Right atrium auricular region (tissue), 2 donors: Measurements from ENCODE around the gene OR4K15. TPM values are rescaled to one million over a fixed set of nuclear protein-coding genes. Genes with fewer than 3 reads are reported as not detected.
"Not testable (repeated sequence)": the region's sequence is repeated elsewhere in the genome, so short reads cannot be mapped to it uniquely, and the experiment has no call there.

ENCODE experiments used
- DNase-seq: peaks from one replicate; pipeline ENCODE4 v3.0.0-alpha.2; 2019; ENCODE audit warnings: low spot score
- H3K27ac ChIP-seq, 2 donors: fragments of 200-600 bp; sonication (generic); 1 replicate in 1 of 2; 2 replicates in 1 of 2; pipeline ENCODE4 v1.5.1; 2016 to 2019
- H3K27me3 ChIP-seq, 2 donors: fragments of 200-600 bp; sonication (generic); one replicate each; pipeline versions ENCODE4 v1.5.1 to v1.6.0; 2017 to 2019
- H3K36me3 ChIP-seq: fragments of 200-600 bp; sonication (generic); one replicate; pipeline ENCODE4 v1.5.1; 2016
- H3K4me1 ChIP-seq, 2 donors: fragments of 200-600 bp; sonication (generic); one replicate each; pipeline versions ENCODE4 v1.5.1 to v1.6.0; 2017 to 2019
- H3K4me3 ChIP-seq, 2 donors: fragments of 200-600 bp; sonication (generic); 1 replicate in 1 of 2; 2 replicates in 1 of 2; pipeline ENCODE4 v1.5.1; 2017 to 2019; ENCODE audit warnings: mild to moderate bottlenecking in 1 of 2, moderate library complexity in 1 of 2
- H3K9me3 ChIP-seq, 2 donors: fragments of 200-600 bp; sonication (generic); one replicate each; pipeline ENCODE4 v1.5.1; 2019
- CTCF ChIP-seq, 2 donors: fragments of 200-600 bp; sonication (generic); IDR thresholded peaks; one replicate each; pipeline ENCODE4 v1.5.1; 2019; ENCODE audit warnings: antibody characterized with exemption in 2 of 2
- total RNA-seq, 2 donors: library from RNA; depleted of rRNA; stranded (reverse); fragments of >200 nt; gene quantifications; one replicate each; pipeline ENCODE4 v1.1.0, GENCODE V29; 2016

Gene OR4K15
- total RNA-seq, result not detected

GRCh38 chr14:19975291-19975690 lies at the start of gene OR4K15:
Gene OR4K15, plus strand, starts transcription at chr14:19975591. Its CDS starts 0 bp downstream, at chr14:19975591.
- H3K27ac ChIP-seq, result no peak within 1 kb of the TSS
- H3K27me3 ChIP-seq, result no peaks in the 10 kb centered on the region
- H3K36me3 ChIP-seq, result no peaks in the 10 kb centered on the region
- H3K4me1 ChIP-seq, result no peaks in the 10 kb centered on the region
- DNase-seq, result no peak
- TF ChIP-seq CTCF (IDR thresholded peaks at IDR 0.05), result no peak
- no peak within 1 kb of the TSS for H3K4me3 ChIP-seq
- no peaks in the 10 kb centered on the region for H3K9me3 ChIP-seq

- Histone ChIP-seq H3K4me1 (no peaks in the 10 kb centered on the region), H3K27me3 (no peaks in the 10 kb centered on the region), H3K9me3 (no peaks in the 10 kb centered on the region), H3K27ac (no peak within 1 kb of the TSS), H3K4me3 (no peak within 1 kb of the TSS), H3K36me3 (no peaks in the 10 kb centered on the region)
- no peak for DNase-seq
- no peak for TF ChIP-seq CTCF (IDR thresholded peaks at IDR 0.05)
Measured at GRCh38 chr14:19930617-19931016, 44.8 kb upstream of the OR4K15 start, which contains the start of gene OR4K1. Gene OR4K1, plus strand, starts transcription at chr14:19930917. Its CDS starts 4,750 bp downstream, at chr14:19935667.

- H3K36me3 ChIP-seq, result no peaks in the 10 kb centered on the region
- DNase-seq, result no peak
- TF ChIP-seq CTCF (IDR thresholded peaks at IDR 0.05), result no peak
- H3K4me3 ChIP-seq, result no peak overlapping the region
- no peaks in the 10 kb centered on the region for H3K9me3 ChIP-seq
- no peaks in the 10 kb centered on the region for H3K4me1 ChIP-seq
- no peak overlapping the region for H3K27ac ChIP-seq
- no peaks in the 10 kb centered on the region for H3K27me3 ChIP-seq
Measured at GRCh38 chr14:19941668-19942067, 33.7 kb upstream of the OR4K15 start.

- DNase-seq, result no peak
- no peak overlapping the region for H3K27ac ChIP-seq
- no peaks in the 10 kb centered on the region for H3K9me3 ChIP-seq
- H3K4me3 ChIP-seq, result no peak overlapping the region
- no peaks in the 10 kb centered on the region for H3K36me3 ChIP-seq
- no peaks in the 10 kb centered on the region for H3K27me3 ChIP-seq
- H3K4me1 ChIP-seq, result no peaks in the 10 kb centered on the region
- TF ChIP-seq CTCF (IDR thresholded peaks at IDR 0.05), result no peak
Measured at GRCh38 chr14:19947413-19948090, 27.8 kb upstream of the OR4K15 start.

- H3K4me3 ChIP-seq, result no peak overlapping the region
- H3K9me3 ChIP-seq, result no peaks in the 10 kb centered on the region
- H3K27me3 ChIP-seq, result no peaks in the 10 kb centered on the region
- no peak for DNase-seq
- H3K36me3 ChIP-seq, result no peaks in the 10 kb centered on the region
- no peaks in the 10 kb centered on the region for H3K4me1 ChIP-seq
- H3K27ac ChIP-seq, result no peak overlapping the region
- no peak for TF ChIP-seq CTCF (IDR thresholded peaks at IDR 0.05)
Measured at GRCh38 chr14:19949218-19949617, 26.2 kb upstream of the OR4K15 start.

GRCh38 chr14:19969735-19970134 lies 5.7 kb upstream of the OR4K15 start:
- H3K36me3 ChIP-seq, H3K4me1 ChIP-seq, H3K27me3 ChIP-seq, H3K9me3 ChIP-seq, DNase-seq, H3K27ac ChIP-seq, H3K4me3 ChIP-seq: not testable (repeated sequence)
